Measurements from ENCODE around the gene KLF4. TPM values are rescaled to one million over a fixed set of nuclear protein-coding genes. Genes with fewer than 3 reads are reported as not detected.

KLF4 gene
- total RNA-seq (2016; rRNA removed; fragmentation: Illumina TruSeq; extraction: Trizol) (0.20 TPM in 1 of 2 replicates, not detected in the other), polyA plus RNA-seq (2011; rRNA removed) (0.37 and 0.55 TPM in 2 replicates), polyA minus RNA-seq (2011; rRNA and poly(A)+ RNA removed; ENCODE audit: low replicate concordance) (0.56 and 10.8 TPM in 2 replicates), Bru-seq, nascent RNA (percentile 31 among the genes with signal in this experiment), BruChase-seq, experiment 1, labeled RNA remaining after a 6-hour chase (percentile 29 among the genes with signal in this experiment), BruChase-seq, experiment 2, labeled RNA remaining after a 2-hour chase (percentile 31 among the genes with signal in this experiment)
- total RNA-seq (2016; cell fraction: cytosol; rRNA removed; fragmentation: Illumina TruSeq; extraction: Trizol; ENCODE audit: low read depth): not detected in 2 replicates
- 0.28 TPM in 1 of 2 replicates, not detected in the other for total RNA-seq (2016; cell fraction: insoluble cytoplasmic fraction; rRNA removed; fragmentation: Illumina TruSeq; extraction: Trizol)
- 0.09 and 0.17 TPM in 2 replicates for total RNA-seq (2016; cell fraction: membrane; rRNA removed; fragmentation: Illumina TruSeq; extraction: Trizol)
- 0.40 and 0.88 TPM in 2 replicates for total RNA-seq (2016; cell fraction: nucleus; rRNA removed; fragmentation: Illumina TruSeq; extraction: Trizol)
- 0.42 and 0.46 TPM in 2 replicates for polyA plus RNA-seq (2011; cell fraction: cytosol; rRNA removed)
- polyA plus RNA-seq (2011; cell fraction: nucleus; rRNA removed): 1.9 and 2.3 TPM in 2 replicates
- 0.13 and 1.5 TPM in 2 replicates for polyA plus RNA-seq (2012)
- polyA plus RNA-seq (2016; cell fraction: cytosol; fragmentation: Illumina TruSeq; extraction: Trizol; ENCODE audit: low read depth): not detected in 2 replicates
- polyA plus RNA-seq (2016; cell fraction: insoluble cytoplasmic fraction; fragmentation: Illumina TruSeq; extraction: Trizol; ENCODE audit: low read depth): 0.11 TPM in 1 of 2 replicates, not detected in the other
- polyA plus RNA-seq (2016; cell fraction: membrane; fragmentation: Illumina TruSeq; extraction: Trizol; ENCODE audit: low read depth): 0.07 and 0.26 TPM in 2 replicates
- 0.53 and 0.56 TPM in 2 replicates for polyA plus RNA-seq (2016; cell fraction: nucleus; fragmentation: Illumina TruSeq; extraction: Trizol; ENCODE audit: insufficient read depth, low read depth)
- polyA minus RNA-seq (2011; cell fraction: cytosol; rRNA and poly(A)+ RNA removed): 0.26 and 1.2 TPM in 2 replicates
- polyA minus RNA-seq (2011; cell fraction: nucleus; rRNA and poly(A)+ RNA removed): 1.1 and 1.3 TPM in 2 replicates
- long read RNA-seq, experiment 1: 0 reads
- long read RNA-seq, experiment 2, partial matches to known transcripts: 0 of 1 reads
- long read RNA-seq, experiment 2, other reads (novel, unspliced or antisense): 0 of 1 reads

DNA sequence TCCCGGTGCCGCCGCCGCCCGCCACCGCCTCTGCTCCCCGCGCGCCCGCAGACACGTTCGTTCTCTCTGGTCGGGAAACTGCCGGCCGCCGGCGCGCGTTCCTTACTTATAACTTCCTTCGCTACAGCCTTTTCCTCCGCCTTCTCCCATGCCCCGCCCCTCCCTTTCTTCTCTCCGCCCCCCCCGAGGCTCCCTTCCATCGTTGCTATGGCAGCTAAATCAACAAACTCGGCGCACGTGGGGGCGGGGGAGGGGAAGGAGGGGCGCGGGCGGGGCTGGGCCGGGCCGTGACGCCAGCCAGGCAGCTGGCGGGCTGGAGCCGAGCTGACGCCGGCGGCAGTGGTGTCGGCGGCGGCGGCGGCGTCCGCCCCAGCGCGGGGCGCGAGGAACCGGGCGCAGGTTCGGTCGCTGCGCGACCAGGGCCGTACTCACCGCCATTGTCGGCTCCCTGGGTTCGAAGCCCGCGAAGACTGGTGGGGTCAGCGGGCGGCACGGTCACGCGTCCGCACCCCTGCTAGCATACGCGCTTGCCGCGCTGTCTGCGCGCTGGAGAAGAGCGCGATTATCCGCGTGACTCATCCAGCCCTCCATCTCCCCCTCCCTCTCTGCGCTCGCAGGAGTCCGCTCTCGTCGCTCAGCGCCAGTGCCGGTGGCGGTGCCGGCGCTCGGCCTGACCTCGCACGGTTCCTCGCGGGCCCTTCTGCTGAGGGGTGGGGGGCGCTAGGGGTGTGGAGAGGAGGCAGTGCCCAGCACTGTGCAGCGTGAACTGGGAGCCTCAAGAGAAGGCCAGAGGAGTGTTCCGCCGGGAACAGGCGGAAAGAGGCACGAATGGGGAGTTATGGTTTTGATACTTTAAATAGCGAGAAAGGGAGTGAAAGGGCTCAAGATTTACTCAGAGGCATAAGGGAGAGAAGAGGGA is at the start of gene KLF4:
Gene KLF4, minus strand, starts transcription at position 83 of the 919 bp plus-strand sequence. CDS start 597 bp downstream, outside the sequence.
- no peaks in the 10 kb centered on the region for H3K9me3 ChIP-seq (ENCODE audit: low read length)
- H4K20me1 ChIP-seq (ENCODE audit: insufficient read depth, low read length): no peaks in the 10 kb centered on the region
- intact Hi-C loops (cut with micrococcal nuclease; ENCODE audit: unreplicated experiment) (loop anchor here (2.0 to 10.0 kb wide), 3 partner anchors 15 to 925 kb away; no protein-coding TSS in a partner anchor), in situ Hi-C loops (cut with HindIII; ENCODE audit: extremely low pct_ligation_motif_present, low pct_unique_long_range_greater_than_20kb) (loop anchor here (25.0 kb wide), 2 partner anchors 1072 to 1322 kb away; no protein-coding TSS in a partner anchor)
- peak within 1 kb of the TSS; percentile 52; the same call in 1 of the 2 replicates for H3K9ac ChIP-seq (ENCODE audit: insufficient read depth, low read depth, low read length)
- CTCF ChIA-PET (ENCODE audit: low intra/inter-chr PET ratio, low total read pairs): no interaction called here
- ATAC-seq (peak; percentile 82), DNase-seq (ENCODE audit: low spot score) (peak; percentile 62), FAIRE-seq (no peak)
- 11% methylated on average over 29 of the region's 101 CpGs for WGBS (ENCODE audit: low lambda C conversion rate)
- H3K4me1 ChIP-seq (ENCODE audit: insufficient read depth, low read length): peaks cover 16% of the 10 kb centered on the region
- H3K36me3 ChIP-seq (replicated peaks in 1 of 2; ENCODE audit: control insufficient read depth in 1 of 2, insufficient read depth in 2 of 2, low read length in 2 of 2): no peaks in the 10 kb centered on the region
- H3K4me2 ChIP-seq (ENCODE audit: low read depth, low read length): peak within 1 kb of the TSS; percentile 65
- no peak within 1 kb of the TSS for H3K27ac ChIP-seq (ENCODE audit: extremely low read length, insufficient read depth, low read length)
- POLR2A ChIA-PET: interaction anchor here (0.8 to 1.1 kb wide), 3 partner anchors 14 to 262 kb away, joined by 3 to 6 read pairs (median 3); no protein-coding TSS in a partner anchor
- H3K4me3 ChIP-seq (replicated peaks in 1 of 3; ENCODE audit: insufficient read depth in 1 of 3, low read depth in 2 of 3, low read length in 3 of 3): peak within 1 kb of the TSS; percentile 40 to 64 (median 49); a peak in 5 of 6 replicates
- H3K27me3 ChIP-seq (ENCODE audit: control insufficient read depth in 1 of 2, insufficient read depth in 2 of 2, low read length in 2 of 2): peaks cover 0 to 49% of the 10 kb centered on the region in 2 experiments; a peak in 3 of 5 replicates
- no TSS peak for BruUV-seq (replicated peaks)
- H3K79me2 ChIP-seq (ENCODE audit: insufficient read depth, low read length): no peaks in the 10 kb centered on the region
- H2AFZ ChIP-seq (ENCODE audit: low read length): no peak within 1 kb of the TSS
- TF ChIP-seq ATM (IDR thresholded peaks at IDR 0.05; ENCODE audit: borderline replicate concordance) (no peak), ONECUT2 (CRISPR knock-in tag; IDR thresholded peaks at IDR 0.05) (no peak), ZNF780A (CRISPR knock-in tag; IDR thresholded peaks at IDR 0.05) (0 out of 2 replicates have a peak, but pooled peaks have one; percentile 37), GTF3A (CRISPR knock-in tag; conservative IDR thresholded peaks at IDR 0.05) (no peak), NFE2L1 (CRISPR knock-in tag; IDR thresholded peaks at IDR 0.05; ENCODE audit: borderline replicate concordance) (no peak), HOXA3 (CRISPR knock-in tag; IDR thresholded peaks at IDR 0.05) (peak; percentile 30; the same call in 1 of the 2 replicates), HOMEZ (CRISPR knock-in tag; IDR thresholded peaks at IDR 0.05; ENCODE audit: low read depth) (no peak), SMAD3 (CRISPR knock-in tag; IDR thresholded peaks at IDR 0.05) (no peak), ZNF547 (CRISPR knock-in tag; IDR thresholded peaks at IDR 0.05) (no peak), SOX13 (IDR thresholded peaks at IDR 0.05) (no peak), SOX13 (CRISPR knock-in tag; conservative IDR thresholded peaks at IDR 0.05 in 1 of 2, IDR thresholded peaks at IDR 0.05 in 1 of 2) (no peak), MEIS1 (CRISPR knock-in tag; IDR thresholded peaks at IDR 0.05; ENCODE audit: borderline replicate concordance) (no peak), MIXL1 (CRISPR knock-in tag; IDR thresholded peaks at IDR 0.05) (no peak), NFE2 (CRISPR knock-in tag; IDR thresholded peaks at IDR 0.05) (no peak), ZNF572 (CRISPR knock-in tag; IDR thresholded peaks at IDR 0.05) (no peak), RNF2 (conservative IDR thresholded peaks at IDR 0.05; ENCODE audit: low read depth) (0 out of 2 replicates have a peak, but pooled peaks have one; percentile 48), TEAD2 (CRISPR knock-in tag; IDR thresholded peaks at IDR 0.05) (no peak), PAF1 (CRISPR knock-in tag; IDR thresholded peaks at IDR 0.05) (no peak), SIX1 (CRISPR knock-in tag; IDR thresholded peaks at IDR 0.05; ENCODE audit: borderline replicate concordance) (no peak)

All from HepG2 (cell line).